ENCODE results near the gene DLK1. TPM values are rescaled to one million over a fixed set of nuclear protein-coding genes. Genes with fewer than 3 reads are reported as not detected.

DLK1 gene
- total and polyA plus RNA-seq, 2 of the 4 experiments (the other 2 are of a cell fraction) = under 0.01 to 0.07 TPM

DNA sequence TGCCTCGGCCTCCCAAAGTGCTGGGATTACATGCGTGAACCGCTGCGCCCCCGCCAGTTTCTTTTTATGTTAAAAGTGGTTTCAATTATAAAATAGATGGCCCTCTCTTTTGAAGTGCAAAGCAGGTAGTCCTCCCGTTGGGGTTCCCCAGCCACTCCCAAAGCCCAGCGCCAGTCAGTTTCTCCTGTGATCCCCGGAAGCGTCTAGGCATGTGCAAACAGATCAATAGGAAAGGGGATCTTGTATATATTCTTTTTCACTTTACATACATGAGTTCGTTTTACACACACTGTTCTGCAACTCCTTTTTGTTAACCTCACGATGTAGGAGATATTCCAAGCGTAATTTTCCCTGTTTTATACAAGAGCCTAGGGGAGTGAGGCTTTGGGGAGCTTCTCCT, 16.3 kb upstream of the DLK1 start:
- dilution Hi-C loops (cut with HindIII; ENCODE audit: low sequenced_read_pairs, unreplicated experiment) = no loop called here

More for the DNA sequence above, 16.3 kb upstream of the DLK1 start:
- DNase-seq = no peak
- H2BK15ac ChIP-seq (ENCODE audit: low read depth, low read length) = no peak overlapping the region
- H2AK5ac ChIP-seq (ENCODE audit: low read depth, low read length) = no peak overlapping the region
- ATAC-seq (ENCODE audit: low read depth) = no peak
- no peak overlapping the region for H3K4ac ChIP-seq (ENCODE audit: low read depth, low read length)
- no peak overlapping the region for H3K9ac ChIP-seq (ENCODE audit: low read depth, low read length)
- no peak overlapping the region for H3K27ac ChIP-seq (ENCODE audit: insufficient read depth, low read length)
- no CpG with 5 or more reads among the region's 12 CpGs for WGBS, 2 experiments (ENCODE audit: extremely low coverage in 2 of 2, insufficient read length in 1 of 2)
- H4K20me1 ChIP-seq (ENCODE audit: insufficient read depth, low read length) = no peaks in the 10 kb centered on the region
- H3K23ac ChIP-seq (ENCODE audit: low read depth, low read length) = no peak overlapping the region
- H3K18ac ChIP-seq (ENCODE audit: low read depth, low read length) = no peak overlapping the region
- H3K9me3 ChIP-seq (ENCODE audit: control insufficient read depth, insufficient read depth, low read length) = no peaks in the 10 kb centered on the region
- ChIA-PET CTCF (interaction anchor here (0.7 to 1.0 kb wide), 4 partner anchors 17 to 130 kb away, joined by 3 to 4 read pairs (median 3); no protein-coding TSS in a partner anchor), POLR2A (ENCODE audit: unreplicated experiment) (no interaction called here)
- no peak overlapping the region for H4K5ac ChIP-seq (ENCODE audit: low read depth, low read length)
- H3K4me2 ChIP-seq (ENCODE audit: low read depth, low read length) = no peak overlapping the region
- peaks cover 42% of the 10 kb centered on the region for H3K27me3 ChIP-seq (ENCODE audit: control insufficient read depth, insufficient read depth, low read length)
- H2AFZ ChIP-seq (replicated peaks; ENCODE audit: low read length, poor library complexity) = no peak overlapping the region
- H3K14ac ChIP-seq (replicated peaks; ENCODE audit: low read depth, low read length) = no peak overlapping the region
- no peak overlapping the region for H3K4me3 ChIP-seq (ENCODE audit: insufficient read depth, low read depth, low read length)
- H2AK9ac ChIP-seq (replicated peaks; ENCODE audit: low read depth, low read length, poor library complexity) = no peak overlapping the region
- TF ChIP-seq BHLHE40 (IDR thresholded peaks at IDR 0.05; ENCODE audit: low read depth, low read length) = no peak
- no peak for TF ChIP-seq RAD21 (IDR thresholded peaks at IDR 0.05; ENCODE audit: low read length)
- TF ChIP-seq MAFK (IDR thresholded peaks at IDR 0.05; ENCODE audit: low read depth, low read length) = no peak
- no peak for TF ChIP-seq MAZ (IDR thresholded peaks at IDR 0.05; ENCODE audit: borderline replicate concordance, low read depth, low read length)
- TF ChIP-seq CHD1 (IDR thresholded peaks at IDR 0.05; ENCODE audit: low read depth, low read length) = no peak
- TF ChIP-seq MXI1 (IDR thresholded peaks at IDR 0.05; ENCODE audit: borderline replicate concordance, low read depth, low read length) = no peak
- no peak for TF ChIP-seq CEBPB (IDR thresholded peaks at IDR 0.05; ENCODE audit: low read depth, low read length)
- TF ChIP-seq, protein P1, sequence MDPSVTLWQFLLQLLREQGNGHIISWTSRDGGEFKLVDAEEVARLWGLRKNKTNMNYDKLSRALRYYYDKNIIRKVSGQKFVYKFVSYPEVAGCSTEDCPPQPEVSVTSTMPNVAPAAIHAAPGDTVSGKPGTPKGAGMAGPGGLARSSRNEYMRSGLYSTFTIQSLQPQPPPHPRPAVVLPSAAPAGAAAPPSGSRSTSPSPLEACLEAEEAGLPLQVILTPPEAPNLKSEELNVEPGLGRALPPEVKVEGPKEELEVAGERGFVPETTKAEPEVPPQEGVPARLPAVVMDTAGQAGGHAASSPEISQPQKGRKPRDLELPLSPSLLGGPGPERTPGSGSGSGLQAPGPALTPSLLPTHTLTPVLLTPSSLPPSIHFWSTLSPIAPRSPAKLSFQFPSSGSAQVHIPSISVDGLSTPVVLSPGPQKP (IDR thresholded peaks at IDR 0.05; ENCODE audit: borderline replicate concordance, low read depth, low read length) = no peak
- TF ChIP-seq, protein P2, sequence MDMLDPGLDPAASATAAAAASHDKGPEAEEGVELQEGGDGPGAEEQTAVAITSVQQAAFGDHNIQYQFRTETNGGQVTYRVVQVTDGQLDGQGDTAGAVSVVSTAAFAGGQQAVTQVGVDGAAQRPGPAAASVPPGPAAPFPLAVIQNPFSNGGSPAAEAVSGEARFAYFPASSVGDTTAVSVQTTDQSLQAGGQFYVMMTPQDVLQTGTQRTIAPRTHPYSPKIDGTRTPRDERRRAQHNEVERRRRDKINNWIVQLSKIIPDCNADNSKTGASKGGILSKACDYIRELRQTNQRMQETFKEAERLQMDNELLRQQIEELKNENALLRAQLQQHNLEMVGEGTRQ (IDR thresholded peaks at IDR 0.05; ENCODE audit: low read depth, low read length) = no peak
- TF ChIP-seq, protein P3, sequence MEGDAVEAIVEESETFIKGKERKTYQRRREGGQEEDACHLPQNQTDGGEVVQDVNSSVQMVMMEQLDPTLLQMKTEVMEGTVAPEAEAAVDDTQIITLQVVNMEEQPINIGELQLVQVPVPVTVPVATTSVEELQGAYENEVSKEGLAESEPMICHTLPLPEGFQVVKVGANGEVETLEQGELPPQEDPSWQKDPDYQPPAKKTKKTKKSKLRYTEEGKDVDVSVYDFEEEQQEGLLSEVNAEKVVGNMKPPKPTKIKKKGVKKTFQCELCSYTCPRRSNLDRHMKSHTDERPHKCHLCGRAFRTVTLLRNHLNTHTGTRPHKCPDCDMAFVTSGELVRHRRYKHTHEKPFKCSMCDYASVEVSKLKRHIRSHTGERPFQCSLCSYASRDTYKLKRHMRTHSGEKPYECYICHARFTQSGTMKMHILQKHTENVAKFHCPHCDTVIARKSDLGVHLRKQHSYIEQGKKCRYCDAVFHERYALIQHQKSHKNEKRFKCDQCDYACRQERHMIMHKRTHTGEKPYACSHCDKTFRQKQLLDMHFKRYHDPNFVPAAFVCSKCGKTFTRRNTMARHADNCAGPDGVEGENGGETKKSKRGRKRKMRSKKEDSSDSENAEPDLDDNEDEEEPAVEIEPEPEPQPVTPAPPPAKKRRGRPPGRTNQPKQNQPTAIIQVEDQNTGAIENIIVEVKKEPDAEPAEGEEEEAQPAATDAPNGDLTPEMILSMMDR (conservative IDR thresholded peaks at IDR 0.05; ENCODE audit: low read depth, low read length) = no peak
- TF ChIP-seq FOS (IDR thresholded peaks at IDR 0.05; ENCODE audit: low read depth, low read length) = no peak
- no peak for TF ChIP-seq SMC3 (IDR thresholded peaks at IDR 0.05; ENCODE audit: low read depth, low read length)
- no peak for TF ChIP-seq NFE2L2 (IDR thresholded peaks at IDR 0.05; ENCODE audit: low read depth, low read length)
- TF ChIP-seq POLR2A (IDR thresholded peaks at IDR 0.05; ENCODE audit: low read depth, low read length) = no peak
- no peak for TF ChIP-seq RFX5 (IDR thresholded peaks at IDR 0.05; ENCODE audit: low read depth, low read length)
- TF ChIP-seq RCOR1 (IDR thresholded peaks at IDR 0.05; ENCODE audit: insufficient replicate concordance, low read length) = no peak
- no peaks in the 10 kb centered on the region for H3K36me3 ChIP-seq (ENCODE audit: control insufficient read depth, insufficient read depth, low read length)
- H3K79me1 ChIP-seq (ENCODE audit: low read depth in 1 of 2, low read length in 2 of 2) = no peaks in the 10 kb centered on the region
- H3K9me1 ChIP-seq (ENCODE audit: insufficient read depth, low read length) = peaks cover 2% of the 10 kb centered on the region; the same call in 1 of the 2 replicates
- H2BK20ac ChIP-seq (ENCODE audit: low read depth, low read length) = no peak overlapping the region
- H2BK5ac ChIP-seq (ENCODE audit: low read depth, low read length, poor library complexity, severe bottlenecking) = no peak overlapping the region
- no TSS peak for BruUV-seq (replicated peaks)
- intact Hi-C loops (cut with micrococcal nuclease) (no loop called here), in situ Hi-C loops (cut with MboI; ENCODE audit: low sequenced_read_pairs) (loop anchor here (25.0 kb wide), 1 partner anchor 527 kb away; no protein-coding TSS in a partner anchor)
- H4K8ac ChIP-seq (ENCODE audit: low read depth in 2 of 2, low read length in 2 of 2) = no peak overlapping the region
- no peak overlapping the region for H4K91ac ChIP-seq (ENCODE audit: insufficient read depth, low read depth, low read length)
- H3K56ac ChIP-seq (ENCODE audit: extremely low read depth, insufficient read depth, low read length) = no peak overlapping the region
- H2BK120ac ChIP-seq (ENCODE audit: low read depth, low read length) = no peak overlapping the region
- no peaks in the 10 kb centered on the region; the same call in 1 of the 2 replicates for H3K4me1 ChIP-seq (ENCODE audit: control insufficient read depth, insufficient read depth, low read length)
